HG02884 (cell line): Measurements from ENCODE around the gene ADGRA1.
"Not testable (repeated sequence)": the region's sequence is repeated elsewhere in the genome, so short reads cannot be mapped to it uniquely, and the experiment has no call there.

Experiments
- ATAC-seq: cut with Tn5 transposase; IDR thresholded peaks from one replicate; pipeline ENCODE4 v1.9.1; 2021; ENCODE audit warnings: mild to moderate bottlenecking, moderate library complexity; ENCODE audit not compliant: unreplicated experiment

Gene ADGRA1

GRCh38 chr10:133110133-133110532 is 22.4 kb downstream of the ADGRA1 start:
- ATAC-seq = no peak

- no peak for ATAC-seq
Measured at GRCh38 chr10:133110609-133111275, 23.0 kb downstream of the ADGRA1 start.

- ATAC-seq = not testable (repeated sequence)
Measured at GRCh38 chr10:133111640-133112039, 23.9 kb downstream of the ADGRA1 start.

- no peak for ATAC-seq
Measured at GRCh38 chr10:133113146-133113830, 25.6 kb downstream of the ADGRA1 start.

GRCh38 chr10:133113847-133114246 is 26.1 kb downstream of the ADGRA1 start:
- ATAC-seq = no peak

- ATAC-seq = no peak
Measured at GRCh38 chr10:133114251-133114650, 26.5 kb downstream of the ADGRA1 start.

- no peak for ATAC-seq
Measured at GRCh38 chr10:133114726-133115452, 27.2 kb downstream of the ADGRA1 start.

GRCh38 chr10:133115453-133115842 is 27.7 kb downstream of the ADGRA1 start:
- ATAC-seq = no peak

- ATAC-seq = no peak
Measured at GRCh38 chr10:133115976-133116375, 28.3 kb downstream of the ADGRA1 start.

- ATAC-seq = no peak
Measured at GRCh38 chr10:133116455-133116854, 28.7 kb downstream of the ADGRA1 start.

- no peak for ATAC-seq
Measured at GRCh38 chr10:133117036-133117687, 29.4 kb downstream of the ADGRA1 start.

- ATAC-seq = no peak
Measured at GRCh38 chr10:133117688-133118071, 30.0 kb downstream of the ADGRA1 start.

GRCh38 chr10:133121479-133121878 is 33.8 kb downstream of the ADGRA1 start:
- ATAC-seq = no peak

- ATAC-seq = no peak
Measured at GRCh38 chr10:133122171-133122935, 34.6 kb downstream of the ADGRA1 start.

- no peak for ATAC-seq
Measured at GRCh38 chr10:133123050-133123745, 35.5 kb downstream of the ADGRA1 start.

- no peak for ATAC-seq
Measured at GRCh38 chr10:133123746-133124356, 36.1 kb downstream of the ADGRA1 start.

- no peak for ATAC-seq
Measured at GRCh38 chr10:133124357-133125211, 36.9 kb downstream of the ADGRA1 start.

- no peak for ATAC-seq
Measured at GRCh38 chr10:133125901-133126300, 38.2 kb downstream of the ADGRA1 start.
